CD14-positive monocyte (primary cell): ENCODE data around the gene MFNG. TPM values are rescaled to one million over a fixed set of nuclear protein-coding genes. Genes with fewer than 3 reads are reported as not detected.

Experiments
- DNase-seq, 3 donors: peaks; one replicate each; pipeline ENCODE4 v3.0.0-alpha.2; 2011 to 2022
- H2AFZ ChIP-seq: 2 replicates; pipeline ENCODE4 v1.6.0; 2012; ENCODE audit warnings: mild to moderate bottlenecking, low read depth, low read length, inconsistent platforms; ENCODE audit not compliant: insufficient read depth, poor library complexity, severe bottlenecking
- H3K27ac ChIP-seq, 2 donors: 1 replicate in 1 of 2; 2 replicates in 1 of 2; pipeline ENCODE4 v1.5.1; 2012 to 2013; ENCODE audit warnings: low read length in 2 of 2, control low read depth in 1 of 2, inconsistent platforms in 1 of 2, low read depth in 1 of 2, mild to moderate bottlenecking in 1 of 2
- H3K27me3 ChIP-seq, 2 donors: one replicate each; pipeline versions ENCODE4 v1.6.0 to v1.6.1; 2011 to 2013; ENCODE audit warnings: low read length in 2 of 2; ENCODE audit not compliant: control insufficient read depth in 2 of 2, insufficient read depth in 2 of 2
- H3K36me3 ChIP-seq, 2 donors: replicated peaks in 1 of 2; 1 replicate in 1 of 2; 2 replicates in 1 of 2; pipeline versions ENCODE4 v1.5.1 to v1.6.1; 2012 to 2013; ENCODE audit warnings: low read length in 2 of 2, control low read depth in 1 of 2, inconsistent platforms in 1 of 2, mild to moderate bottlenecking in 1 of 2; ENCODE audit not compliant: insufficient read depth in 2 of 2, control insufficient read depth in 1 of 2
- H3K4me1 ChIP-seq, 2 donors: 1 replicate in 1 of 2; 2 replicates in 1 of 2; pipeline versions ENCODE4 v1.5.1 to v1.6.1; 2012 to 2013; ENCODE audit warnings: low read length in 2 of 2, control low read depth in 1 of 2, inconsistent platforms in 1 of 2, mild to moderate bottlenecking in 1 of 2, moderate library complexity in 1 of 2; ENCODE audit not compliant: insufficient read depth in 2 of 2, control insufficient read depth in 1 of 2
- H3K4me2 ChIP-seq: replicated peaks from 2 replicates; pipeline ENCODE3; 2012; ENCODE audit warnings: low read length, moderate library complexity, mild to moderate bottlenecking; ENCODE audit not compliant: poor library complexity, severe bottlenecking; ENCODE audit errors: extremely low read depth
- H3K4me3 ChIP-seq, 3 experiments: fragments of 200-600 bp in 1 of 3; sonication (generic) in 1 of 3; replicated peaks in 1 of 3; 1 replicate in 2 of 3; 2 replicates in 1 of 3; pipeline ENCODE4 v1.5.1; 2011 to 2013; ENCODE audit warnings: low read length in 3 of 3, mild to moderate bottlenecking in 3 of 3, control low read depth in 2 of 3, low read depth in 2 of 3, inconsistent platforms in 1 of 3, moderate library complexity in 1 of 3
- H3K79me2 ChIP-seq: 2 replicates; pipeline ENCODE4 v1.6.0; 2012; ENCODE audit warnings: mild to moderate bottlenecking, control low read depth, inconsistent platforms, low read length, moderate library complexity; ENCODE audit not compliant: insufficient read depth
- H3K9ac ChIP-seq: 2 replicates; pipeline ENCODE4 v1.6.0; 2017; ENCODE audit warnings: low read length, mild to moderate bottlenecking; ENCODE audit not compliant: insufficient read depth, poor library complexity, severe bottlenecking
- H3K9me3 ChIP-seq, 2 donors: replicated peaks in 1 of 2; 1 replicate in 1 of 2; 2 replicates in 1 of 2; pipeline versions ENCODE4 v1.5.1 to v1.6.1; 2012 to 2013; ENCODE audit warnings: low read length in 2 of 2, control low read depth in 1 of 2; ENCODE audit not compliant: control insufficient read depth in 1 of 2, insufficient read depth in 1 of 2
- H4K20me1 ChIP-seq: 2 replicates; pipeline ENCODE4 v1.6.0; 2012; ENCODE audit warnings: mild to moderate bottlenecking, low read length, control low read depth, moderate library complexity; ENCODE audit not compliant: insufficient read depth
- H3K27ac Mint-ChIP-seq, 7 donors: one replicate each; pipeline ENCODE4 v1.8.0; 2020; ENCODE audit warnings: mild to moderate bottlenecking in 7 of 7, mixed read lengths in 7 of 7, moderate library complexity in 6 of 7, inconsistent platforms in 2 of 7
- H3K27me3 Mint-ChIP-seq, 3 donors: one replicate each; pipeline ENCODE4 v1.8.0; 2021 to 2022; ENCODE audit warnings: low read depth in 3 of 3, mild to moderate bottlenecking in 3 of 3, mixed read lengths in 3 of 3, moderate library complexity in 3 of 3, inconsistent platforms in 1 of 3
- H3K36me3 Mint-ChIP-seq, 2 donors: one replicate each; pipeline ENCODE4 v1.8.0; 2020; ENCODE audit warnings: mixed read lengths in 2 of 2, inconsistent platforms in 1 of 2, mild to moderate bottlenecking in 1 of 2
- H3K4me1 Mint-ChIP-seq: one replicate; pipeline ENCODE4 v1.8.0; 2020; ENCODE audit warnings: mild to moderate bottlenecking, mixed read lengths
- H3K4me3 Mint-ChIP-seq, 2 donors: one replicate each; pipeline ENCODE4 v1.8.0; 2020; ENCODE audit warnings: mild to moderate bottlenecking in 2 of 2, mixed read lengths in 2 of 2, moderate library complexity in 1 of 2
- H3K9me3 Mint-ChIP-seq, 7 donors: one replicate each; pipeline ENCODE4 v1.8.0; 2020 to 2022; ENCODE audit warnings: mixed read lengths in 7 of 7, mild to moderate bottlenecking in 6 of 7, moderate library complexity in 6 of 7, inconsistent platforms in 2 of 7
- CTCF ChIP-seq: fragments of 200-600 bp; IDR thresholded peaks from one replicate; pipeline ENCODE4 v1.8.0; 2022; ENCODE audit warnings: antibody characterized with exemption, mild to moderate bottlenecking
- WGBS: methylation state at CpG from one replicate; pipeline ENCODE4 v1.1.5; 2013; ENCODE audit warnings: missing lambda C conversion rate; ENCODE audit not compliant: insufficient coverage; 5-methylcytosine and 5-hydroxymethylcytosine counted together
- intact Hi-C, 2 donors: fragments of 100-400 bp; cut with micrococcal nuclease; formaldehyde crosslinking; loops; one replicate each; pipeline versions ENCODE4 v1.15.0 to v1.15.1; 2023
- polyA plus RNA-seq, 3 donors: library from polyadenylated mRNA; depleted of rRNA in 1 of 3; unstranded in 2 of 3; stranded (reverse) in 1 of 3; fragments of 300-500 nt in 2 of 3; fragments of >200 nt in 1 of 3; fragmentation: Illumina TruSeq in 2 of 3; gene quantifications; 1 replicate in 2 of 3; 2 replicates in 1 of 3; pipeline ENCODE4 v1.2.3, GENCODE V29; 2012 to 2021

The MFNG gene
- polyA plus RNA-seq, 3 donors = 84.1 to 196 (median 181) TPM

GRCh38 chr22:37474447-37475090 is 11.6 kb downstream of the MFNG start:
- Mint-ChIP-seq H3K4me3 (peak overlapping the region in 1 of 2 donors; percentile 10), H3K4me1 (no peaks in the 10 kb centered on the region), H3K9me3 (no peaks in the 10 kb centered on the region), H3K36me3 (peaks cover 74 to 100% of the 10 kb centered on the region in 2 donors), H3K27me3 (peaks cover 0 to 2% (median 0%) of the 10 kb centered on the region in 3 donors), H3K27ac (no peak overlapping the region)
- no peak for DNase-seq
- TF ChIP-seq CTCF = no peak
- H3K27ac ChIP-seq = no peak overlapping the region
- H3K4me3 ChIP-seq = no peak overlapping the region
- no peak overlapping the region for H3K9ac ChIP-seq
- H3K4me2 ChIP-seq = no peak overlapping the region
- H2AFZ ChIP-seq = no peak overlapping the region
- no peaks in the 10 kb centered on the region for H3K9me3 ChIP-seq
- peaks cover 83 to 100% of the 10 kb centered on the region in 2 donors for H3K36me3 ChIP-seq
- intact Hi-C loops = no loop called here
- WGBS = 97% methylated on average over 5 of the region's 11 CpGs
- H3K4me1 ChIP-seq = no peaks in the 10 kb centered on the region
- H3K27me3 ChIP-seq = no peaks in the 10 kb centered on the region
- H4K20me1 ChIP-seq = peaks cover 96% of the 10 kb centered on the region
- H3K79me2 ChIP-seq = peaks cover 6% of the 10 kb centered on the region

DNA sequence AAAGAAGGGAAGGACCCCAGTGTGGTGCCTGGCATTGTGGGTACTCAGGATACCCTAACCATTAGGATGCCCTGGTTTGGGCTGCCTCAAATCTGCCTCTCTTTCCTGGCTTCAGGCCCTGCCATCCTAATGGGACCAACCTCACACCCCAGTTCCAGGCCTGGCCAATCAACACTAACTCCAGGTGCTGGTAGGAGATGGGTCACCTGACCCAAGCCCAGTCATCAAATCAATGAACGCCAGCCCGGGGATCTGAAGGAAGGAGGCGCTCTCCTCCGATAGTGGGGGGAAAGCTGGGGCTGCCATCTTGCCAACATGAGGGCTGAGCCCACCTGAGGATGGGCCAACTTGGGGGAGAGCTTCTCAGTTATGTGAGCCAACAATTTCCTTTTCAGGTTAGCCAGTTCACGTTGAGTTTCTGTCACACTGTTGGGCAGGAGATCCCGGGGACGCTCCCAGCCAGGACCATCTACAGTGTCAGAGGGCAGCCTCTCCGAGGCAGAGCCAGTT is 12.7 kb downstream of the MFNG start:
- Histone ChIP-seq H3K4me2 (no peak overlapping the region), H3K27ac (no peak overlapping the region), H3K36me3 (peaks cover 80 to 99% of the 10 kb centered on the region in 2 donors), H3K79me2 (no peaks in the 10 kb centered on the region), H3K9me3 (no peaks in the 10 kb centered on the region), H2AFZ (no peak overlapping the region), H3K9ac (no peak overlapping the region), H3K4me1 (no peaks in the 10 kb centered on the region), H3K4me3 (no peak overlapping the region), H3K27me3 (no peaks in the 10 kb centered on the region), H4K20me1 (peaks cover 96% of the 10 kb centered on the region)
- WGBS = 94% methylated on average over 4 of the region's 8 CpGs
- H3K27ac Mint-ChIP-seq = peak overlapping the region in 1 of 7 donors; percentile 46
- H3K27me3 Mint-ChIP-seq = peaks cover 0 to 2% (median 0%) of the 10 kb centered on the region in 3 donors
- no peaks in the 10 kb centered on the region for H3K9me3 Mint-ChIP-seq
- no peak for TF ChIP-seq CTCF
- H3K36me3 Mint-ChIP-seq = peaks cover 75 to 100% of the 10 kb centered on the region in 2 donors
- no peak overlapping the region for H3K4me3 Mint-ChIP-seq
- no peaks in the 10 kb centered on the region for H3K4me1 Mint-ChIP-seq
- no peak for DNase-seq
- intact Hi-C loops = no loop called here
